Tongue (tissue), 2 donors: ENCODE data around the gene HTR6. TPM values are rescaled to one million over a fixed set of nuclear protein-coding genes. Genes with fewer than 3 reads are reported as not detected.

Source experiments
- DNase-seq: peaks from one replicate; pipeline ENCODE4 v3.0.0-alpha.2; 2015
- total RNA-seq: library from RNA; depleted of rRNA; stranded (reverse); fragments of >200 nt; gene quantifications from one replicate; pipeline ENCODE4 v1.2.3, GENCODE V29; 2014

The HTR6 gene
- total RNA-seq, 1 donor from 2014 or later = not detected

GRCh38 chr1:19657511-19657910, 7.2 kb upstream of the HTR6 start:
- DNase-seq = no peak

GRCh38 chr1:19658186-19658585, 6.5 kb upstream of the HTR6 start:
- DNase-seq = no peak

DNA sequence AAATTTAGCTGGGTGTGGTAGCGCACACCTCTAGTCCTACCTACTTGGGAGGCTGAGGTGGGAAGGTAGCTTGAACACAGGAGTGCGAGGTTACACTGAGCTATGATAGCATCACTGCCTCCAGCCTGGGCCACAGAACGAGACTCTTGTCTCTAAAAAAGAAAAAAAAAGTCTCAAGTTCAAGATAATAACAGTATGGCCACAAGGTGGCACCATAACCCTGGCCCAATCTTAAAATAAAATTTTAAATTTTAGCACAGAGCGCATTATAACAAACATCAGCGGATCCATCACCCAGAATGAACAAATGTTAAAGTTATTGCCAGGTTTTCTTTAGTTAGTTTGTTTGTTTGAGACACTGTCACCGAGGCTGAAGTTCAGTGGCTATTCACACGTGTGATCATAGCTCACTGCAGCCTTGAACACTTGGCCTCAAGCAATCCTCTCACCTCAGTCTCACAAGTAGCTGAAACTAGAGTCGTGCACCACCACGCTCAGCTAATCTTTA, 2.9 kb upstream of the HTR6 start:
- DNase-seq = peak; percentile 72

DNA sequence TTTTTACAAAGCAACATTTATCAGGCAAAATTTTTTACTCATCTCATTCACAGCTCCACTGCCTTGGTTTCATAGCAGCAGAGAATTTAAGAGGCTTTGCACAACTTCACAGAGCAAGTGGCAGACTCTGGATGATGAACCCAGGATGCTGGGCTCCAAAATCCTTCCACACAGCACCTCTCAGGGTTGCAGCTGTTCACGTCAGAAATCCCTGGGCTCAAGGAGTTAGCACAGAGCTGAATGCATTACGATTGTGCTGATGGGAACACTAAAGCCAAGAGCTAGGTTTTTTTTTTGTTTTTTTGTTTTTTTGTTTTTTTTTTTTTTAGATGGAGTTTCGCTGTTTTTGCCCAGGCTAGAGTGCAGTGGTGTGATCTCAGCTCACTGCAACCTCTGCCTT, 2.4 kb upstream of the HTR6 start:
- peak; percentile 40 for DNase-seq

- DNase-seq = no peak
These were observed 466 bp downstream of the HTR6 start for GRCh38 chr1:19665186-19665495.

- no peak for DNase-seq
These were observed 1.1 kb downstream of the HTR6 start for GRCh38 chr1:19665496-19666465.

- no peak for DNase-seq
These were observed 4.2 kb downstream of the HTR6 start for GRCh38 chr1:19668888-19669287.

GRCh38 chr1:19670787-19671186, 6.1 kb downstream of the HTR6 start:
- DNase-seq = no peak

DNA sequence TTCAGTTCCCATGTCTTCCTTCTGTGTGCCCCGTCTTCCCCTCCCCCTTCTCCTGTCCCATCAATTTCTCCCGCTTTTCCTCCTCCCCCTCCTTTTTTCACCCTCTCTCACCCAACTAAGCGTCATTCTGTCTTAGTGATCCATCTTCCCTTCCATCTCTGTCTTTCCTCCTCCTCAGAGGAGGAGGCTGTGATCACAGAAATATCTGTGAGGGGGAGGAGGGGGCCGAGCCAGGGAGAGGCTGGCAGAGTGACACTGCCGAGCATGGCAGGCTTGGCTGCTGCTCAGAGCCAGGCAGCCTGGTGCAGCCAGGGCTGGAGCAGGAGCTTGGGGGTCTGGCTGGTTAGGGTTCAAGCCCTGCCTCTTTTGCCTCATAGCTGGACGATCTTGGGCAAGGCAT, 7.6 kb downstream of the HTR6 start:
- no peak for DNase-seq

GRCh38 chr1:19675797-19676196, 11.1 kb downstream of the HTR6 start:
- no peak for DNase-seq

- DNase-seq = peak; percentile 86
These were observed 11.8 kb downstream of the HTR6 start for GRCh38 chr1:19676438-19676922.

GRCh38 chr1:19678493-19678892, 13.8 kb downstream of the HTR6 start:
- no peak for DNase-seq

DNA sequence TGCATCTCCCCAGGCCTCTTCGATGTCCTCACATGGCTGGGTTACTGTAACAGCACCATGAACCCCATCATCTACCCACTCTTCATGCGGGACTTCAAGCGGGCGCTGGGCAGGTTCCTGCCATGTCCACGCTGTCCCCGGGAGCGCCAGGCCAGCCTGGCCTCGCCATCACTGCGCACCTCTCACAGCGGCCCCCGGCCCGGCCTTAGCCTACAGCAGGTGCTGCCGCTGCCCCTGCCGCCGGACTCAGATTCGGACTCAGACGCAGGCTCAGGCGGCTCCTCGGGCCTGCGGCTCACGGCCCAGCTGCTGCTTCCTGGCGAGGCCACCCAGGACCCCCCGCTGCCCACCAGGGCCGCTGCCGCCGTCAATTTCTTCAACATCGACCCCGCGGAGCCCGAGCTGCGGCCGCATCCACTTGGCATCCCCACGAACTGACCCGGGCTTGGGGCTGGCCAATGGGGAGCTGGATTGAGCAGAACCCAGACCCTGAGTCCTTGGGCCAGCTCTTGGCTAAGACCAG, 14.3 kb downstream of the HTR6 start:
- no peak for DNase-seq

DNA sequence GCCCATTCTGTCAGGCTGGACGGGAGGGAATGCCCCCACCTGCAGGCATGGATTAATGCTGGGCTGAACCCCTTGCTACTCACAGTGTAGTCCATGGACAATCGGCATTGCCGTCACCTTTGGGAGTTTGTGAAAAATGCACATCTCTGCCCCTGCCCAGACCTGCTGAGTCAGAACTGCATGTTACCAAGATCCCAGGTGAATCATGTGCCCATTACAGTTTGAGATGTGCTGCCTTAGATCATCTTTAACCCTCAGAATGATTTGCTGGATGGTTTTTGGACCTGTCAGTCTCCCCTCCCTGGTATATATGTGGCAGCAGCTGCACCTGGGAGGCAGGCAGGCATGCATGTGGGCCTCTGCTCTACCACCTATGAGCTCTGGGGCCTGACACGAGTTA, 15.0 kb downstream of the HTR6 start:
- no peak for DNase-seq

DNA sequence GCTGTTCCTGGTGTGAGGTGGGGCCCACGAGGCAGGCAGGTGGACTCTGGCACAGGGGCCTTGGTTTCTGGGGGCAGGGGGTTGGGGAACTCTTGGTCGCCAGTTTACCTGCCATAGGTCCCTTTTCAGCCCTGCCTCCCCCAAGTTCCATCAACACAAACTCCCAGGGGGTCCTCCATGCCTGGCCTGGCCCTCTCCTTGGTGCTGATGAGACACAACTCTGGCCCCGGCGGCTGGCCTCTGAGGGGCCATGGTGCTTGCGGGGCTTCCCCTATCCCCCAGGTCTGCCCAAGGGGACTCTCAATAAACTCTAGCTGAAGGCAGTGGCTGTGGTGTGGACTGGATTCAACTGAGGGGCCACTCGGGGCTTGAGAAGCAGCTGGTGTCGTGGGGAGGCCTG, 16.0 kb downstream of the HTR6 start:
- DNase-seq = no peak

DNA sequence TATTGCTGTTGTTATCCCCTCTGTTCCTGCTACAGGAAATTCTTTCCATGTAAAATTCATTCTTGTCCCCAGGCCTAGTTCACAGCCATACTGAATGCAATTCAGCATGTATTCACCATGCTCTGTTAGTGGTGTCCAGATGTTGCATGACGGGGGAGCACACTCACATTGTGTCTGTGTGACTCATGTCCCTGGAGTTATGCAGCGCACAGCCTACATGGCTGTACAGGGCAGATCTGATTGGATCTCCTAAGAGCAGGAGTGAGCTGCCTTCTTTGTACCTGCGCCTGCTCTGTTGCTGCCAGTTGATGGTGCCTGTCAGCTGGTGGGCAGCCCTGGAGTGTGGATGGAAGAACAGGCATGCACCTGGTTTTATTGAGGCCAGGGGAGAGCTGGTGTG, 17.6 kb downstream of the HTR6 start:
- DNase-seq = no peak

GRCh38 chr1:19682901-19683300, 18.2 kb downstream of the HTR6 start:
- no peak for DNase-seq

DNA sequence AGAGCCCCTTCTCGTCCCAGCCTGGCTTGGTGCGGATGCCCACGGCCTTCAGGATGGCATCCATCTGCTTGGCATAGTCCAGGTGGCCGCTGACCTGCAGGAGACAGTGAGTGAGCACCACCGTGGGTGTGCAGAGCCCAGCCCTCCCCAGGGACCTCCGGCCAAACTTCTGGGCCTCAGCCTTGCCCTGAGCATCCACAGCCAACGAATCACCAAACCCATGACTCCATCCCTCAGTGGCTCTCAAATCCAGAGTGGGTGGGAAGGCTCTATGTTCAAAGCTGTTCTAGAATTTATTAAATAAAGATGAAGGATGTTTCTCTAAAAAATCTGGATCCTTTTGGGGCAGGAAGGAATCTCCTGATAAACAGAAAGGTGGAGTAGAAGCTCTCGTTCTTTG, 18.7 kb downstream of the HTR6 start:
- DNase-seq = no peak

GRCh38 chr1:19684677-19685076, 20.0 kb downstream of the HTR6 start:
- DNase-seq = no peak

GRCh38 chr1:19685994-19686393, 21.3 kb downstream of the HTR6 start:
- DNase-seq = no peak

GRCh38 chr1:19687414-19687813, 22.7 kb downstream of the HTR6 start:
- no peak for DNase-seq

DNA sequence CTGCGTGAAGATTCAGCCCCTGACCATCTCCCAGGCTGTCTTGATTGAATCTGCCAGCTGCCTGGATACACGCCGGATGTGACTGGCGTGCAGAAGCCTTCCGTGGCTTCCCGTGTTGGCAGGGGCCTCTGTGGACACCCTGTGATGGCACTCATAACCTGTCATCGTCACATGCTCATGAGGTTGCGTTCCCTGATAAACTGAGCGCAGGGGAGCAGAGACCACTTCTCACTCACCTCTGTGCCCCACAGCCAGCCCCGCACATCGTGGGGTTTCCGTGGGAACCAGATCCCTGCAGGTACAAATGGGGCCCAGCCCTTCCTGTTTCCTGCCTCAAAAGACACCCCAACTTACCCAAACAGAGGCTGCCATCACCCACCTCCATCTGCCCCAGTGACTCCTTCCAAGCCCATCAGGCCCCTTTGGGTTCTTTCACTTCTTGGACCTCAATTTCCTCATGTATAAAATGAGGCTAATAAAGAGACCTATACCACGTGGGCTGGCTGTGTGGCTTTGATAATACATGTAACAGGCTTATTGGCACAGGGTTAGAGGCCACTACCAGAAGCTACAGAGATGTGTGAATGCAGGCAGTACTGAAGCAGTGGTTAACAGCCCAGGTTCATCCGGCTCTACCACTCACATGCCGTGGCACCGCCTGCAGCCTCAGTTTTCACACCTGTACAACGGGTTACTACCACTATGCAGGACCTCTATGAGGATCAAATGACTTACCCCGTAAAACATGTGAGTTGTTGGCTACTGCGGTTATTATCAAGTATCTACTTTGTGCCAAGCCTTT, 23.6 kb downstream of the HTR6 start:
- DNase-seq = no peak
